Hindlimb muscle (tissue), 1 donor: ENCODE measurements around the gene HERC3. TPM values are rescaled to one million over a fixed set of nuclear protein-coding genes. Genes with fewer than 3 reads are reported as not detected.

Experiments used
- DNase-seq: peaks from one replicate; pipeline ENCODE4 v3.0.0-alpha.2; 2013
- polyA plus RNA-seq: library from polyadenylated mRNA; unstranded; fragments of 120-200 nt; gene quantifications from one replicate; pipeline ENCODE4 v1.2.1, GENCODE V29; 2013; ENCODE audit not compliant: insufficient read length

HERC3 gene
- polyA plus RNA-seq, 1 donor, result 17.0 TPM

DNA sequence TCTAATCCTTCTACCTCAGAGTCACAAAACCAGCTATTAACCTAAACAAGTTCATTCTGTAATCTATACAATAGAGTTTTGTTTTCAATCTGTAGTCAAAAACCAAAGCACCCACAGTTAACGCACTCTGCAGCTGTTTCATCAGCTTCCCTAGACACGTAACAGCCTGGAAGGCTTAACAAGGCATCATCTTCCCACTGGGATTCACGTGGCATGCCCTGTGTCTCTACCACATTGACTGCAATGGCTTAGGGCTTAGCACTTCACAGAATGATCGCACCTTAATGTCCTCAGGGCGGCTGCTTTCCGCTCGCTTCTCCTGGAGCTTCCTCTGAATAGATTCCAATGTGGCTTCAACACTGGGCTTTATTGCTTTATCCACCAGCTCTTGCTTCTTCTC lies 155.1 kb downstream of the HERC3 start:
- no peak for DNase-seq

DNA sequence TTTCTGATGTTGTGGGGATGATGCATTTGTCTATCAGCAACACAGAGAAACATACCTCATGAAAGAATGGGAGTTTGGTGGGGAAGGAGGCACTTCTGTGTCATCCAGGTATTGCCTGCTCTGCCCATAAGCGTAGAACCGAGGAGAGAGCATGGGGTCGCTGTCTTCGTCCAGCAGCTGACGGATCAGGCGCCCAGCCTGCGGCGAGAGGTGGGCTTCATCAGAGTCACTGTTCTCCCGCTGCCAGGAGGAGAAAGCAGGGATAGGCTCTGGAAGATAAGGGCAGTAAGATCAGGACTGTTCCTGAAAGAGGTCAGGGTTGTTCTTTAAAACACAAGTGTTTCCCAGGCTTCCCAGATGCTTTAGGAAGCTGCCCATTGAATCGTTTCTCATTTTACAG lies 158.1 kb downstream of the HERC3 start:
- DNase-seq, result no peak

DNA sequence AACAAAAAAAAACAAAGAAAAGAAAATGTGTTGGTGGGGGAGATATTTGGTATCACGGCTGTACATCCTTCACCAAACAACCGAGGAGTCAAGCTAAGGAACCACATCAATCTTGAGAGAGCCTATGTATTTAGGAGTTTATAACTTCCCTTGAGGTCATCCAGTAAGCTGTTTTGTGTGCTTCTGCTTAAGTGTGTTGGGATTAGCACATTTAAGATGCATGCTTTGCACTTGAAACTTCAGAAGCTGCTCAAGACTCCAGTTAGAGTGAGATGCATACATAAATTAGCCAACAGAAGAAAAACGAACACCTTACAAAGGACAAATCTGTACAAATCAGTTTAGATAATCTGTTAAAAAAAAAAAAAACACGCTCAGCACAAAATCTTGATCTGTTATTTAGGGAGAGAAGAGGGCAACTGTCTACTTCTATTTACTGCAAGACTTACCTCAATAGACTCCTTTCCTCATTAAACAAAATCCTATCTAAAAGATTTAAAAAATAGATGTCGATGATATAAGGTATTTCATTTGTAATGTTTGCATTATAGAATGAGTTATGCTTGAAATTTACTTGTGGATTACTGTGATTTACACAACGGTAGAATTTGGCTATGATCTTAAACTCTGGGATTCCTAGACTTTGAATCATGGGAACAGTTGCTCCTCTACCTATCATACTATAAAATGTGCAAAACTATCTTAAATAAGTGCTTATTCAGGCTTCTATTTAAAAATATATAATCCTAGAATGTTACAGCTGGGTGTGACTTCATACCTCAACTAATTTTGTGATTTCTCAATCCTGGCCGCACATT lies 159.2 kb downstream of the HERC3 start:
- DNase-seq, result no peak

- DNase-seq, result no peak
Observed at GRCh38 chr4:88752076-88752463, 159.8 kb downstream of the HERC3 start.

DNA sequence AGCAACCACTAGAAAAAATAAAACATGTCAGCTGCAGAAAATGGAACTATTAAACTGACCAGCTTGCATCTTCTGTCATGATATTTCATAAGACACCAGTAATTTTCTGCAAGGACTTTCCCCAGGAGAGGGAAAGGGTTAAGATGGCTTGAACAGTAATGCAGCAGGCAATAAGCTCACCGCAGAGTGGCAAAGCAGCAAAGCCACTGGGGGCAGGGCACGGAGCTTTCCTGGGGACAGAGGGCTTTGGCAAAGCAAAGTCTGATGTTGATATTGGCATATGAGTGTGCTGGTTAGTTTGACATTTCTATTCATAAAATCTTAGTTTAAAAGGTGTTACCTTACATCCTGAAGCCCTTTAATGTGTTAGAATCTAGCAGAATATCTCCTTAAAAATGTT lies 160.5 kb downstream of the HERC3 start:
- DNase-seq, result no peak

DNA sequence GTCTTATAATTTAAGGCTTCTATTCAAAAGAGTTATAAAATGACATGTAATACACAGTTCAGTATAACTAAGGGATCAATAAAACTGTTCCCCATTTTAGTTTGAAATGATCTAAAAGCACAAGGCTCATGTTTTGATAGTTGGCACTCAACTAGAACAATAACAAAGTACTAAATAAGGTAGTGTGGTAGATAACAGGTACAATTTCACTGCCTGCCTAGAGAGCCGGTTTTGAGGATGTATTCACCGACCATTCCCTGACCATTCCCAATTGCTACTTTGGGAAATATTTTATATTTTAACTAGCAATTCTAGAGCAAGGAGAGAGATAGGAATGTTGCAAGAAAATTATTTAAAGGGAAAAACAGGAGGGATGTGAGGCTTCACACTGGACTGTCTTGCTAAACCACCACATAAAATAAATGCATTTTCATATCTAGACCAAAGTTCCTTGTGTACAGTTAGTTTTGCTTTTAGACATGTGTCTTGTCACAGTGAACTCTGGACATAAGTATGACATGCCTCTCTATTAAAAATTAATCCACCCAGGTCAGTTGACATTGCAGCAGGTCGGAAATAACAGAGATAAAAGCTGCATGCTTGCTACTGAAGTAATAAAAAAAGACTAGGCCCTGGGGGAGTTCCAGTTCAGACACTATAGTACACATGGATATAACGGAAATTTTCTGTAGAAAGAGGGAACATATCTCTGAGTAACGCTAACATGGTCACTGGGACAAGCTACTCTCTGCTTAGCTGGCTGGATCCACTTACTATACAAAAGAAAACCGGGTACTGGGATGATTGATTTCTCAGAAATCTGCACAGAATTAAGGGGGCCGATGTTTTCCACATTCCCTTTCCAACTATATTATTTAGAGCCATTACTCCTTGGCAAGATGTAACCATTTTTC lies 161.6 kb downstream of the HERC3 start:
- no peak for DNase-seq

DNA sequence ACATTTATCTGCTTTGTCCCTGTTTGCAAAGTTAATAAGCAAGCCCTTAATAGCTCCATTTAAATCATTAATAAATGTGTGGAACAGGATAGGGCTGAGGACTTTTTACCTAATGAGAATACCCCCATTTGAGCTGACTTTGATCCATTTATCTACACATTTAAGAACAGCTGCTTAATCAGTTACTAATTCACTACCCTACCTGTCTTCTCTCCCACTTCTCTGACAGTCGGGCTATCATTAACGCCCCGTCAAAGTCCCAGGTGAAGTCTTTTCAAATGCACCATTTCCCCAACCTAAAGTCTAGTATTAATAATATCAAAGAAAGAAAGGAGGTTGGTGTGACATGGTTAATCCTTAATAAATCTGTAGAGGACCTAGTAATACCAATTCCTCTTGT lies 162.5 kb downstream of the HERC3 start:
- DNase-seq, result no peak

DNA sequence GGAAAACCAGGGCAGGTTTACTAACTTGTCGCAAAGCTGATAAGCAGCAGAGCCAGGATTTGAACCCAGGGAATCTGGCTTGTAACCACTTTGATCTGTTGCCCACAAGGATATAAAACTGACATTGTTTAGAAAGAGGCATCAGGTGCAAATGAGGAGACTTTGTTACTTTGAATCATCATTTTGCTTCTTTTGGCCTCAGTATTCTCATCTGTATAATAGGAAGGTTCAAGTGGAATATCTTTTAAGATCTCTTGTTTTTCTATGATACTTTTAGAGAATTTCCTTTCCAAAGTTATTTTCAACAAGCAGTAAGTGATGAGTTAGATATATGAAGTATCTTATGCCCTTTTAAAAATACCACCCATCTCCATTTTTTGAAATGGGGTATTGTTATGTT lies 163.2 kb downstream of the HERC3 start:
- DNase-seq, result no peak

DNA sequence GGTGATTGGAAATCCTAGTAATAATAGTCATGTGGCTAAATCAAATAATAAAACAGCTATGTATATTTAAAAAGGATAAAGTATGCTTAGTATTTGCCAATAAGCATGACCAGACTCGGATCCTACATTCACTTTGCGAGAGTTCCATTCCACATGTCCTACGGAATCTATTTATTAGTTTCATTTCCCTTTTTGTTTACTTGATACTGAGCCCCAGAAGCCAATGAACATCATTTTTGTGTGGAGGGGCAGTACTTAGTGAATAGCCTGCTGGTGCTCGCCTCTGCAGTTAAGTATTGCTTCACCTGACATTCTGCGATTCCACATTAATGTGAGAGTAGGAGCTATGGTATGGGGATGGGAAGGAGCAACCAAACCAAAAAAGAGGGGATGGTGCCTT lies 163.9 kb downstream of the HERC3 start:
- DNase-seq, result no peak

- DNase-seq, result no peak
Observed at GRCh38 chr4:88757067-88757466, 164.8 kb downstream of the HERC3 start.

- DNase-seq, result no peak
Observed at GRCh38 chr4:88757776-88758175, 165.5 kb downstream of the HERC3 start.

Other genes starting within 250 kb of the HERC3 start
- 1.7 TPM for gene HERC6, start 213.6 kb upstream of the HERC3 start, polyA plus RNA-seq
- gene HERC5, start 135.4 kb upstream of the HERC3 start, polyA plus RNA-seq, result 2.3 TPM
- gene PYURF, start 68.7 kb upstream of the HERC3 start, polyA plus RNA-seq, result 59.0 TPM
- gene NAP1L5, start 105.3 kb downstream of the HERC3 start, polyA plus RNA-seq, result 6.7 TPM